GM19193 (cell line): ENCODE measurements around the gene LBX2.

Source experiments
- POLR2A ChIP-seq: IDR thresholded peaks from 4 replicates; pipeline ENCODE4 v1.6.1; 2011; ENCODE audit not compliant: insufficient read depth, insufficient read length; ENCODE audit errors: extremely low read depth

LBX2 gene

GRCh38 chr2:74499267-74499939, at the start of gene LBX2:
Gene LBX2 (minus strand): TSS chr2:74499603. CDS start chr2:74499537, 66 bp downstream.
- TF ChIP-seq POLR2A = no peak

GRCh38 chr2:74548285-74548899, 49.0 kb upstream of the LBX2 start:
- TF ChIP-seq POLR2A = no peak

DNA sequence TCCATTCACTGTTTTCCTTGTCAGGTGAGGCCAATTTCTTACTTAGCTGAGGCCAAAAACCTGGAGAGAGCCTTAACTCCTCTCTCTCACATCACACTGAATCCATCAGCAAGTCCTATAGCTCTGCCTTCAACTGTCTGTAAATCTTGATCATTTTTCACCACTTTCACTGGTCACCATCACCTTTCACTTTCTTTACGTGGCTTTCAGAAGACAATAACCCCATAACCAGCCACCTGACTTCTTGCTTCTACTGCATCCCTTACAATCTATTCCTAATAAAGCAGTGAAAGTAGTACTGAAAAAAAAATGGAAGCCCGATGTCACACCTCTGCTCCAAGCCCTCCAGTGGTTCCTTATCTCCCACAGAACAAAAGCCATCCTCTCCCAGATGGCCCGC, 46.6 kb upstream of the LBX2 start:
- no peak for TF ChIP-seq POLR2A

- no peak for TF ChIP-seq POLR2A
Measured at GRCh38 chr2:74544634-74545033, 45.2 kb upstream of the LBX2 start.

DNA sequence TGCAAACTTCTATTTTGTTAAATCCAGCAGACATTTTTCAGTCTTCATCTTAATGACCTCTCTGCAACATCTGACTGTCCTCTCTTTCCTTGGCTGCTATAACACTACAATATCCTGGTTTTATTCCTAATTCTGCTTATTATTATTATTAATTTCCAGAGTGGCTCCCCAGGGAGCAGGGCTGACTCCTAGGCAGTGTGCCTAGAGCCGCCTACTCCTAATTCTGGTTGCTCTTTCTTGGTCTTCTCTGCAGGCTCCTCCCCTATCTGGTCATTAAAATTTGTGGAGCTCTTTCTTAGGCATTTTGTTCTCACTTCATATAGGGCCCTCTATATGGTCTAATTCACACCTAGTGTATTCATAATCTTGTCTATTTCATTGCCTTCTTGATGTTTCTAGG, 43.6 kb upstream of the LBX2 start:
- TF ChIP-seq POLR2A = no peak

- TF ChIP-seq POLR2A = no peak
Measured at GRCh38 chr2:74540291-74540690, 40.9 kb upstream of the LBX2 start.

DNA sequence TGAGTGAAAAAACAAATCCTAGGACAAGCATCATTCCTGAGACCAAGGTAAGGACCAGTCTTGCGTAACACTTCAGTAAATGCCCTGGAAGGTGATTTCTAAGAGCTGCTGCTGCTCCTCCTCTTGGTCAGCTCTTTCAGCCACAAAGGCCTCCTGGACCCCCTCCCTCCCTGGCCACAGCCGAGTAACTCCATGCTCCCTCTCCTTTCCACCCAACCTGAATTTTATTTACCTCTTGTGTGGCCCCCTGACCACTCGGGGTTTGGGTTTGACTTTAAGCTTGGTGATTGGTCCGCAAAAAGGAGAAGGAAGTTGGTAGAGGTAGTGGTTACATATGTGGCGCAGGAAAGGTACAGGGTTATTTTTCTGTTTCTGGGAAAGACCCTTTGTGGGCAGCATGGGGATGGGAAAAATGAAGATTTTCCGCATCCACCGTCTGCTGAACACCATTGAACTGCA, 39.5 kb upstream of the LBX2 start:
- TF ChIP-seq POLR2A = no peak

DNA sequence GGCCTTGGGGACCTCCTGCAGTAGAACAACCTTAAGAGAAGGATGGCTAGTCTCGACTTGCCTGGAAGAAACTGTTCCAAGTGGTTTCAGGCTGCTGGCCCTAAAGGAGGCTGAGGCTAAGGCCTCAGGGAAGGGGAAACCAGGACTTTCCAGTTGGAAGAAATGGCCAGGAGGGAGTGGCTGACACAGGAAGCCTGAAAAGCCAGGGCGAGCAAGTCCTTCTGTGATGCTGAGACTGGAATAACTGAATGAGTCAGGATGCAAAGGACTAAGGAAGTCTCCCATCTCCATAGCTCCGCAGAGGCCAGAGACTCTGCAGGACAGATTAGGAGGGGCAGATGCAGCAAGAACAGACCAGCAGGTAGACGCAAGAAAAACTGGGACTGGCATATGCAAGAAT, 37.7 kb upstream of the LBX2 start:
- no peak for TF ChIP-seq POLR2A

DNA sequence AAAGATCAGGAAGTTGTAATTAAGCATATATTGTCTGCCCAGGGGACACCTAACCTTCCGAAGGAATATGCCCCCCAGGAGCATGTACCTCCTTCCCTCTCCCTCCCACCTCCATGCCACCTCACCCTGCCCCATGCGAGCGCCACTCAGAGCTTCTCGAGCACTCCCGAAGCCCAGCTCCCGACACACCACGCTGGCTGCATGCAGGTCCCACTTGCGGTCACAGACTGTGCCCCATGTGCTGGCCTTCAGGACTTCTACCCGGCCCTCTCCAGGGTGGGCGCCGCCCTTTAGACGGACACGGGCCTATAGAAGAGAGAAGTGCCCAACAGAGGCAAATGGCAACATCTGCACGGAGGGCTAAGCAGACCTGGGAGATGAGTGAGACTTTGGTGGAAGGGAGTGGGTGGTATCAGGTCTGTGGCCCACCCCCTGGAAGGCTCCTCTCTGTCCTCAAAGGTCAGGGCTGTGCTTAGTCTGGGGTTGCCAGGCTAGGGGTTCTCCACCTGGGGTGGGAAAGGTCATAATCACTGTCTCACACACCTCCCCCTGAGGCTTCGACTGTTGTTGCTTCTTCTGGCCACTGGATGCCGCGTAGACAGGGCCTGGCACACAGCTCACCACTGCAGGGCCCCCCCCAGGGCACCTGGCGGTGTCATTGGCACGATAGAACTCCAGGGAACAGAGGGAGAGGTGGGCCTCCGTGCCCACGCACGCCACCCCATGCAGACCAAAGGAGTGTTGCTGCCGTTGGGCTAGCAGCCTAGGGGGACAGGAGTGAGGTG, 37.0 kb upstream of the LBX2 start:
- TF ChIP-seq POLR2A = no peak

GRCh38 chr2:74535440-74535965, 36.1 kb upstream of the LBX2 start:
- TF ChIP-seq POLR2A = no peak

GRCh38 chr2:74534411-74534810, 35.0 kb upstream of the LBX2 start:
- no peak for TF ChIP-seq POLR2A

DNA sequence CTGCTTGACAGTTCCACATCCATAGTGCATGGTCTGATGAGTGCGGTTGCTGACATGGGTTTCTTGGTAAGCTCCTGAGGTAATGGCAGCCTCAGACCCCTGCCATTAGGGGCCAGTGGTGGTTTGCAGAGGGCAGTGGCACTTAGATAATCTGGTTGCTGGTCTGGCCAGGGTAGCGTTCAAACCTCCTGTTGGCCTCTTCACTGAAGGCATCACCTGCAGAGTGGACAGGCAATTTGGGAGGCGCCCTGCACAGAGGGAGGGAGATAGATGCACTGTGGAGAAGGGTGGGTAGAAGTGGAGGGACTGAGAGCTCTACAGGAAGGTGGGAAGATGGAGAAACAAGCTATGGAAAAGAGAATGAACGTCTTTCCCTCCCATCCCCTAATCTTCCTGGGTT, 34.1 kb upstream of the LBX2 start:
- no peak for TF ChIP-seq POLR2A

- TF ChIP-seq POLR2A = no peak
Measured at GRCh38 chr2:74532222-74532621, 32.8 kb upstream of the LBX2 start.

- TF ChIP-seq POLR2A = no peak
Measured at GRCh38 chr2:74531666-74532065, 32.3 kb upstream of the LBX2 start.
